GM12878 (cell line): ENCODE data around the gene OCRL.
"Not testable (repeated sequence)": the region's sequence is repeated elsewhere in the genome, so short reads cannot be mapped to it uniquely, and the experiment has no call there.

ENCODE experiments used
- CHD2 ChIP-seq: IDR thresholded peaks from 2 replicates; pipeline ENCODE4 v1.6.1; 2011; ENCODE audit warnings: low read depth, low read length, improper control_type of control experiment, borderline replicate concordance
- CREB1 ChIP-seq: IDR thresholded peaks from 2 replicates; pipeline ENCODE4 v1.6.1; 2012; ENCODE audit warnings: low read depth, mild to moderate bottlenecking, inconsistent platforms
- FOXK2 ChIP-seq: fragments of 450-650 bp; IDR thresholded peaks from 2 replicates; pipeline ENCODE4 v1.6.1; 2017; ENCODE audit warnings: mild to moderate bottlenecking, moderate library complexity
- MTA2 ChIP-seq: fragments of 450-650 bp; IDR thresholded peaks from 2 replicates; pipeline ENCODE4 v1.6.1; 2016; ENCODE audit warnings: low read depth, mild to moderate bottlenecking, moderate library complexity
- PAX8 ChIP-seq: fragments of 450-650 bp; IDR thresholded peaks from 2 replicates; pipeline ENCODE4 v1.6.1; 2017; ENCODE audit warnings: mild to moderate bottlenecking, moderate library complexity
- POLR2A ChIP-seq: IDR thresholded peaks from 2 replicates; pipeline ENCODE4 v1.6.1; 2011; ENCODE audit warnings: low read depth, mild to moderate bottlenecking, low read length
- RAD51 ChIP-seq: fragments of 450-650 bp; IDR thresholded peaks from 2 replicates; pipeline ENCODE4 v1.6.1; 2016; ENCODE audit warnings: moderate library complexity, mild to moderate bottlenecking, inconsistent platforms
- RFX5 ChIP-seq: IDR thresholded peaks from 2 replicates; pipeline ENCODE4 v1.6.1; 2011; ENCODE audit warnings: low read depth, low read length, improper control_type of control experiment
- SMC3 ChIP-seq: IDR thresholded peaks from 2 replicates; pipeline ENCODE4 v1.6.1; 2011; ENCODE audit warnings: low read length, improper control_type of control experiment, borderline replicate concordance
- TAF1 ChIP-seq: IDR thresholded peaks from 2 replicates; pipeline ENCODE4 v1.6.1; 2011; ENCODE audit warnings: mild to moderate bottlenecking, low read depth, low read length, borderline replicate concordance
- TF ChIP-seq, protein P1 (sequence below), 3 experiments: IDR thresholded peaks in 2 of 3; conservative IDR thresholded peaks in 1 of 3; 2 replicates each; pipeline ENCODE4 v1.5.1; 2011; ENCODE audit warnings: low read depth in 3 of 3, low read length in 3 of 3, mild to moderate bottlenecking in 3 of 3, control low read depth in 2 of 3, moderate library complexity in 2 of 3, inconsistent platforms in 1 of 3, mixed read lengths in 1 of 3; ENCODE audit not compliant: control insufficient read depth in 2 of 3, insufficient read depth in 1 of 3; ENCODE audit errors: extremely low read depth in 1 of 3
- TF ChIP-seq, protein P2 (sequence below): fragments of 450-650 bp; conservative IDR thresholded peaks from 2 replicates; pipeline ENCODE4 v1.6.1; 2017; ENCODE audit warnings: mild to moderate bottlenecking, moderate library complexity

DNA sequence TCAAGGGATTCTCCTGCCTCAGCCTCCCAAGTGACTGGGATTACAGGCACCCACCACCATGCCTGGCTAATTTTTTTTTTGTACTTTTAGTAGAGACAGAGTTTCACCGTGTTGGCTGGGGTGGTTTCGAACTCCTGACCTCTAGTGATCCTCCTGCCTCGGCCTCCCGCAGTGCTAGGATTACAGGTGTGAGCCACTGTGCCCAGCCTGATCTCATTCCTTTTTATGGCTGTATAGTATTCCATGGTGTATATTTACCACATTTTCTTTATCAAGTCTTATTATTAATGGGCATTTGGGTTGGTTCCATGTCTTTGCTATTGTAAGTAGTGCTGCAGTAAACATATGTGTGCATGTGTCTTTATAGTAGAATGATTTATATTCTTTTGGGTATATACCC is 33.6 kb downstream of the OCRL start:
- not testable (repeated sequence) for TF ChIP-seq POLR2A, MTA2, SMC3, FOXK2, TAF1, CHD2, RFX5, RAD51, PAX8, CREB1
- TF ChIP-seq, protein P1, sequence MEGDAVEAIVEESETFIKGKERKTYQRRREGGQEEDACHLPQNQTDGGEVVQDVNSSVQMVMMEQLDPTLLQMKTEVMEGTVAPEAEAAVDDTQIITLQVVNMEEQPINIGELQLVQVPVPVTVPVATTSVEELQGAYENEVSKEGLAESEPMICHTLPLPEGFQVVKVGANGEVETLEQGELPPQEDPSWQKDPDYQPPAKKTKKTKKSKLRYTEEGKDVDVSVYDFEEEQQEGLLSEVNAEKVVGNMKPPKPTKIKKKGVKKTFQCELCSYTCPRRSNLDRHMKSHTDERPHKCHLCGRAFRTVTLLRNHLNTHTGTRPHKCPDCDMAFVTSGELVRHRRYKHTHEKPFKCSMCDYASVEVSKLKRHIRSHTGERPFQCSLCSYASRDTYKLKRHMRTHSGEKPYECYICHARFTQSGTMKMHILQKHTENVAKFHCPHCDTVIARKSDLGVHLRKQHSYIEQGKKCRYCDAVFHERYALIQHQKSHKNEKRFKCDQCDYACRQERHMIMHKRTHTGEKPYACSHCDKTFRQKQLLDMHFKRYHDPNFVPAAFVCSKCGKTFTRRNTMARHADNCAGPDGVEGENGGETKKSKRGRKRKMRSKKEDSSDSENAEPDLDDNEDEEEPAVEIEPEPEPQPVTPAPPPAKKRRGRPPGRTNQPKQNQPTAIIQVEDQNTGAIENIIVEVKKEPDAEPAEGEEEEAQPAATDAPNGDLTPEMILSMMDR (IDR thresholded peaks at IDR 0.05 in 2 of 3, conservative IDR thresholded peaks at IDR 0.05 in 1 of 3; ENCODE audit: control insufficient read depth in 2 of 3, extremely low read depth in 1 of 3, insufficient read depth in 1 of 3, low read depth in 3 of 3, low read length in 3 of 3), result not testable (repeated sequence)
- TF ChIP-seq, protein P2, sequence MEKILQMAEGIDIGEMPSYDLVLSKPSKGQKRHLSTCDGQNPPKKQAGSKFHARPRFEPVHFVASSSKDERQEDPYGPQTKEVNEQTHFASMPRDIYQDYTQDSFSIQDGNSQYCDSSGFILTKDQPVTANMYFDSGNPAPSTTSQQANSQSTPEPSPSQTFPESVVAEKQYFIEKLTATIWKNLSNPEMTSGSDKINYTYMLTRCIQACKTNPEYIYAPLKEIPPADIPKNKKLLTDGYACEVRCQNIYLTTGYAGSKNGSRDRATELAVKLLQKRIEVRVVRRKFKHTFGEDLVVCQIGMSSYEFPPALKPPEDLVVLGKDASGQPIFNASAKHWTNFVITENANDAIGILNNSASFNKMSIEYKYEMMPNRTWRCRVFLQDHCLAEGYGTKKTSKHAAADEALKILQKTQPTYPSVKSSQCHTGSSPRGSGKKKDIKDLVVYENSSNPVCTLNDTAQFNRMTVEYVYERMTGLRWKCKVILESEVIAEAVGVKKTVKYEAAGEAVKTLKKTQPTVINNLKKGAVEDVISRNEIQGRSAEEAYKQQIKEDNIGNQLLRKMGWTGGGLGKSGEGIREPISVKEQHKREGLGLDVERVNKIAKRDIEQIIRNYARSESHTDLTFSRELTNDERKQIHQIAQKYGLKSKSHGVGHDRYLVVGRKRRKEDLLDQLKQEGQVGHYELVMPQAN, result not testable (repeated sequence)
